GM21786 (cell line): ENCODE measurements around the gene TOX2.

ENCODE experiments used
- ATAC-seq: cut with Tn5 transposase; IDR thresholded peaks from one replicate; pipeline ENCODE4 v1.9.1; 2021; ENCODE audit not compliant: unreplicated experiment

Gene TOX2

DNA sequence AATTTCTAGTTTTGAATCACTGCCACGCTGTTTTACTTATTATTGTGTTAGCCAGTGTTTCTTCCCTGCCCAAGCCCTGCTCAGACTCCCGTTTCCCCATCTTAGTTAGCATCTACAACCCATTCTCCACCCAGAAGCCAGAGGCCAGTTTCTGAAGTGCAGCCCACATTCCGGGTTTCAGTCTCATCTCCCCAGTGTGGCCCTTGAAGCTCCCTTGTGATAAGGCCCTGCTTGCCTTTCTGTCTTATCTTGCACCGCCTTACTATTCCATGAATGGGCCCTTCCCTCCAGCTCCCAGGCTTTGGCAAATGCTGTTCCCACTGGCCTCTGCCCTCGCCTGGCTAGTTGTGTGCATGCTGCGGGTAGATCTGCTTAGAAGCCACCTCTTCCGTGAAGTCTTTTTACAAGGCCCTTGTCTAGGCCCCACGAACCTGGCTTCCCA lies 41.1 kb downstream of the TOX2 start:
- ATAC-seq = no peak

DNA sequence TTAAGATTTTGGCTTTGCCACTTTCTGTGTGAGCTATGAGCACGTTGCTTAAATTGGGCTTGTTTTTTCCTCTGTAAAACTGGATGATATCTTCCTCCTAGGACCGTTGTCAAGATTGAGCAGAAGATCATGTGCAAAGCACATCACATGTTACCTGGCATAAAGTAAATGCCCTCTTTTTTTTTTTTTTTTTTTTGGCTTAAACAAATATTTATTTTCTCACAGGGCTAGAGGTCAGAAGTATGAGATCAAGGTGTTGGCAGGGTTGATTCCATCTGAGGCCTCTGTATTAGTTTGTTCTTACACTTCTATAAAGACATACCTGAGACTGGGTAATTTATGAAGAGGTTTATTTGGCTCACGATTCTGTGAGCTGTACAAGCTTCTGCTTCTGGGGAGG lies 42.7 kb downstream of the TOX2 start:
- ATAC-seq = no peak

DNA sequence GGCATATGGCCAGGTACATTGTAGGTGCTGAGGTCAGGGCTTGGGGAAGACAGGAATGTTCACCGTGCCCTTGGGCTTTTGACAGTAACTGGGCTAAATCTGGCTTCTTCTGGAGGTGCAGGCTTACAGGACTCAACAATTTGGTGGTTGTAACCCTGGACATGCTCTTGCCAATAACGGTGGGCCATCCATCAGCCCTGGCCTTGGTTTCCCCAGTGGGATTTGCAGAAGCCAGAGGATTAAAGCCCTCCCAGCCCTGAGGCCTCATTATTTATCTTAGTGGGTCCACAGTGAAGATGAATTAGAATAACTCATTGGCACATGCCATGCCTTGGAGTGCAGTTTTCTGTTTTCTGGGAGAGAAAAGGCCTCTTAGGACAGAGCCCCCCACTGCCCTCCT lies 44.0 kb downstream of the TOX2 start:
- no peak for ATAC-seq

DNA sequence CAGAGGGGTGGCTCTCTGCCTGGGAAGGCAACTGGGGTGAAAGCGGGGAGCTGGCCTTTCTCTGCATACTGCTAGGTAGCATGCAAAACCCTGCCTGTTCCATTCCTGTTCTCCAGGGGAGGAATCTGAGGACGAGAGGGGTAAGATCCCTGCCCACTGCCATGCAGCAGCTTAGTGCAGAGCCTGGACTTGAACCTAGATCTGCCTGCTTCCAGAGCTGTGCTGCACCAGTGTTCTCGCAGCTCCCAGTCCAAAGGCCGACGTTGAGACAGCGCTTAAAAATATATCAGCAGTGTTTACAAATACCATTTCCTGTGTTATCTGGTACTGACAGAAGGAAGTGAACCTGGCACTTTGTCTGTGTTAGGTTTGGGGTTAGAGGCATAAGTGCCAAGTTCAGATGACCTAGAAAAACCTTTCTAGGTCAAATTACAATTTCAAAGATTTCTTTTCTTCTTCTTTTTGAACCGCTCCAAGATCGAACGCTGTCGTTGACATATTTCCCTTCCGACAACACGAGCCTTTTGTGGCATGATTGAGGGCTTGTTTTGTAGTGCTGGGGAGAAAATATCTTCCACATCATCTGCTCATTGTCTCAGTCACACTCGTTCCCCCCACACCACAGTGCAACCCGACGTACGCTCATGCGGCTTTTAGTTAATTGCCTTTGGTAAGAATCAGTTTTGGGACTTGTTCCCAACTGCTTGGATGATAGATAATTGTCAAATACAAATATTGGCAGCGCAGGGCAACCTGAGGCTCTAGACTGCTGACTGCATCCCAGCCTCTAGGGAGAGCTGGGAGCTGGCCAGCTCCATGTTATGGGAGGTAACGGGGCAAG lies 44.6 kb downstream of the TOX2 start:
- no peak for ATAC-seq

DNA sequence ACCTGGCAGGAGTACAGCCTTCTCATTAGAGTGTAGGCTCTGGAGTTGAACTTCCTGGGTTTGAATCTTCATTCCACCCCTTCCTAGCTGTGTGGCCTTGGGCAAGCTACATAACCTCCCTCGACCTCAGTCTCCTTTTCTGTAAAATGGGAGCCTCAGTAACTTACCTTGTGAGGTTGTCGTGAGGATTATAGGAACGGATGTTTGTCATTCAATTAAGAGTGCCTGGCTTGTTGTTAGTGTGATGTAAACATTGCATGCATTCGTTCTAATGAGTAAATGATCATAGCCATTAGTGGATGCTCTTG lies 45.2 kb downstream of the TOX2 start:
- ATAC-seq = no peak

DNA sequence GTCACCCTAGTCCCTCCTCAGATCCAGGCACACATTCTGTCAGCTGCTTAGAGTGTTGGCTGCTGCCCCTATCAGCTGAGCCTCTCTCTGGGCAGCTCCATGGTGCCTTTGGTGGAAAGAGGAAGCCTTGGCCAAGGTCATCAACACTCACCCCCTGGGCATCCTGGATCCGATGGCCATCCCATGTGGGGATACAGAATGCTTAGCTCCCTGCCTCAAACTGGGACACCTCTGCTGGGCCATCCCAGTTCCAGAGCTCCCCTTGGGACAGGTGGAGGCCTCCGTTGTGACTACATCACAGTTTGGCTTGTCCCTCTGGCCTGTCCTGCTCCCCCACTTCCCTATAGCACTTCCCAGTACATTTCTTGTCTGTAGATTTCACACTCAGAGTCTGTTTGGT lies 45.6 kb downstream of the TOX2 start:
- no peak for ATAC-seq

DNA sequence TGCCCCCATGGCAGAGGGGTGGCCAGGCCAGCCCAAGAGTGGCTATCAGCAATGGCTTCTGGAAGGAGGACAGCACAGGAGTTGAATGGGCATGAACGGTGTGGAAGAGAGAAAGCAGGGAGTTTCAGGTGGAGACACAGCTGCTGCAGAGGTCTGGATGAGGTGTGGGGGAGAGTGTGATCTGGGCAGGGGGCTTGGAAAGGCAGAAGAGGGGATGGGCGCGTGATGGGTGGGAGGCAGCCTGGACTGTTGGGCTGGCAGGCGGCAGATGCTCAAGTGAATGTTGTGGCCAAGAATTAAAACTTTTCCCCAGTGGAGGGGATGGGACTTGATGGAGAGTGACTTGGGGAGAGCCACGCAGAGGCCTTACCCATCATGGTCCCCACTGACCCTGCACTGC lies 46.5 kb downstream of the TOX2 start:
- ATAC-seq = no peak

DNA sequence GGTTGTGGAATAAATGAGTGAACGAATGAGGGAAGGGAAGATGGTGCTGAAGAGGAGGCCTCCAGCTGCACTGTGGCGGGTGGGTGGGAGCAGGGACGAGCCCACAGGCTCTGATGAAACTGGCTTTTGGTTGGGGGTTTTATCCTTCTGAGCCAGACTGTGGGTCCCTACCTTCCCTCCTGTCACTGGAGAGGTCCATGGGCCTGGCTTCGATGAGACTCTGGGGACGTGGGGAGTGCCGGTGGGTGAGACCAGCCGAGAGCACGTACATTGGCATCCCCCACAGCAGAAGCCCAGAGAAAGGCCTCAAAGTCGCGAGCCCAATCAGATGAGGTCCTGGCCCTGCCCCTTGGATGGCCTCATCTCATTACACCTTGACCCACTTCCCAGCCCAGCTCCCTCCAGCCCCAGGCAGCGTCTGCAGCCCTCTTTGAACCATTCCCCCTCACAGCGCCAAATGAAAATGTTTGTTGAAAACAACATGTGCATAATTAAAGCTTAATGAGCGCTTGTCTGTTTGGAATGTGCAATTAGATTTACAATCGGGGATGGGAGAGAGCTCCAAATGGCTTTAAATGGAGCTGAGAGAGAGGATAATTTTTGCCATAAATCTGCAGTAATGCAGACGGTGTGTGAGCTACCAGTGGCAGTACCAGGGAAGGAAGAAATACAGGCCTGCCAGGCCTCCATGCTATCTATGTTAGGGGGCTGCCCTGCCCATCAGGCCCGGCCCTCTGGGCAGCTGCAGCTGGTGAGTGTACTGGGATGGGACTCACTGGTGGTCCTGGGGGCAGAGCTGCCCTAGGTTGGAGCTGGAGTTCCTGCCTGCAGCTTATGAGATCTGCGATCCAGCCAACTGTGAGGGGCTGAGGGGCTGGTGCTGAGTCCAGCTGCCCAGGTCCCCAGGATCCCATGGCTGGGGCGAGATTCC lies 47.2 kb downstream of the TOX2 start:
- no peak for ATAC-seq

DNA sequence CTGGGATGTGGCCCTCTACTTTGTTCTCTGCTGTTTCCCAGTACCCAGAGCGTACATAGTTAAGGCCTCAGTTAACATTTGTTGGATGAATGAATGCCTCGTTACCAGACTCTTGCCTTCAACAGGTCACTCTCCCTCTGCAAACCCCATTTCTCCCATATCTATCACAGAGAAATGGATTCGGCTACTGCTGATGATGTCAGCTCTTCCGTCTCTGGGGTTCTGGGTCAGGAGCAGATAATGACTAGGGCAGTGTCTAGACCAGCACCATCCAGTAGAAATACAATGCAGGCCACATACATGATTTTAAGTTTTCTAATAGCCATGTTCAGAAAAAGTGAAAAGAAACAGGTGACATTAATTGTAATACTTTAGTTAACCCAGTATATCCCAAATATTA lies 47.9 kb downstream of the TOX2 start:
- no peak for ATAC-seq

DNA sequence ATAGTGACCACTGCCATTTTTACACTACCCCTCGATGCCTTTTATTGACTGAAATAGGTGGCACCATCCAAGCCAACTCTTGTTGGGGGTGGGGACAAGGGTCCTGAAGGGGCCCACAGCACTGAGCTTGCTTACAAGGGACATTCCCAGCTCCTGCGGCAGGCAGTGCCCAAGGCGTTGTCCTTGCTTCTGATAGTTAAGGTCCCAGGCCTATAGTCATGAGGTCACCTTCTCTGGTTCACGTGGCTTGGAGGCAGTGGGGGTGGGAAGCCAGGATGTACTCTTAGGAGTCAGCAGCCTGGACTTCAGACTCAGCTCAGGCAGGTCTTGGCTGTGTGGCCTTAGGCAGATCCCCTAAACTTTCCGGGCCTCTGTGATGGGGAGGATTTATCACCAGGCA lies 48.6 kb downstream of the TOX2 start:
- no peak for ATAC-seq

DNA sequence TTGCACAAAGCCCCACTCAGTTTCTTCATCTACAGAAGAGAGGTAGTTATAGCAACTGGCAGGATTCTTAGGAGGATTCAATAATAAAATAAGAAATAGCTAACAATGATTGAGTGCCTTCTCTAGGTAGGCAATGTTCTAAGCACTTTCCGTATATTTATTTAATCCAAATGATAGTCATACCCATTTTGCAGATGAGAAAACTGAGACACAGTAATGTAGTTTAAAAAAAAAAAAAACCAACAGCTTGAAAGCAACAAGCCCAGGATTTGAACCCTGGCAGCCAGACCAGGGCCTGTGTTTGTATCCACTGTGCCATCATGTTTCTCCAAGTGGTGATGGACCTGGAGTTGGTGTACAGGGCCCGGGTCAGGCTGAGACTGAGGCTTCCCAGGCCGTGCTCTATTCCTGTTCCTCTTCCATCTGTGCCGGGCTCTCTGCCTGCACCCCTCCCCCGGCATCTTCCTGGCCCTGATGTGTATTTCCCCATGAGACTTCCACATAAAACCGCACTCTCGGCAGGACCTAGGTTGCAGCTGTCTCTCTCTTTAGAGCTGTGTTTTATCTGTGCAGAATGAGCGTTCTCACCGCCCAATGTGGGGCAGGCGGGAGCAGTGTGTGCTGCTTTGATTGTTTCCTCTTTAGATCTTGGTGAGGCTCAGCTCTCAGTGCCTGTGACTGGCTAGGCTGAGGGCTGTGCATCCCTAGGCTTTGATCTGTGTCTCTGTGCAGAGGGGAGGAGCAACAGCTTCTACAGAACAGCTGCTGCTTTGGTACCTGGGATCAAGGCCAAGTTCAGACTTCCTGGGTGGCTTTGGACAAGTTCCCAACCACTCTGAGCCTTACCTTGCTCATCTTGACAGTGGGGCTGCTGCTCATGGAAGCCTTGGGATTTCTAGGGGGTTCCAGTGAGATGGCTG lies 49.5 kb downstream of the TOX2 start:
- no peak for ATAC-seq

DNA sequence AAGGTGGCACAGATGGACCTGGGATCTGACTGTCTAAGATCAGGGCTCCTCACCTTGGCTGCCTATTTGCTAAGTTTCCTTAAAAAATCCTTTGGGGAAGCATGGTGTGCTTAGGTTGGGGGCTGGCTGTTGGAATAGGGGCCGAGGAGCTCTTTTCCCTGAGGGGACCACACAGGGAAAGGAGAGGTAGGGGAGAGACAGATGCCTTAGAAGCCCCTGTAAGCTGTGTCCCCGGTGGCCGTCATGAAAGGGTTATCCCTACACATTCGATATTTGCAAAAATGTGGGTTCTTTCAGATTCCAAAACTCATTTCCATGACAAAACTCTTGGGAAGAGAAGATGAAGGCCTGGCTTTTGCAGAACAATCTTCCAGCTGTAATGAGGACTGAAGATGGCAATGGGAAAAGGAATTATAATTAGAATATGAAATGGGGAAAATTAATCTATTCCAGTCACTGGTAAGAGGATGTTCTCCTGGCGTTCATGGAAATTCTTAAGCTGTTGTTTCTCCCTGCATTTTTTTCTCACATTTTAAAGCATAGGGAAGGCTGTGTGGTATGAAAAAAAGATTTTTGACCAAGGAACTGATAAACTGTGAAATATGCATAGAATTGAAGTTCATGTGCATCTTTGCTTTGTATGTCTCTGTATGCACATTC lies 53.8 kb downstream of the TOX2 start:
- ATAC-seq = no peak

DNA sequence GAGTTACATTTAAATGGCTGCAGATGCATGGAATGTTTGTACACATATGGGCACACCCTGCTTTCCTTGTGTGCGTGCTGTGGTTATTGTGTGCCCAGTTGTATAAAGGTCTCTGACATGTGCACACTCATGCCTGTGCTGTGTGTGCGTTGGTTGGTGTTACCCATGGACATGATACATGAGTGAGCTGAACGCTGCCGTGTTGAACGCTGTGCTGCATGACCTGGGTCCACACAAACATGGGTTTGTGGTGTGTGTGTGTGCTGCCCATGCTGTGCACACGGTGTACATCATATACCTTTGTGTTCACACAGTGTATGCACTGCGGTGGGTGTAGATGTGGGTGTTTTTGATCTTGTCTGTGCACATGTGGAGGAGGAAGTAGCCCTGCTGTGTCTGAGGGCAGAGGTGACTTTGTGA lies 54.4 kb downstream of the TOX2 start:
- no peak for ATAC-seq

DNA sequence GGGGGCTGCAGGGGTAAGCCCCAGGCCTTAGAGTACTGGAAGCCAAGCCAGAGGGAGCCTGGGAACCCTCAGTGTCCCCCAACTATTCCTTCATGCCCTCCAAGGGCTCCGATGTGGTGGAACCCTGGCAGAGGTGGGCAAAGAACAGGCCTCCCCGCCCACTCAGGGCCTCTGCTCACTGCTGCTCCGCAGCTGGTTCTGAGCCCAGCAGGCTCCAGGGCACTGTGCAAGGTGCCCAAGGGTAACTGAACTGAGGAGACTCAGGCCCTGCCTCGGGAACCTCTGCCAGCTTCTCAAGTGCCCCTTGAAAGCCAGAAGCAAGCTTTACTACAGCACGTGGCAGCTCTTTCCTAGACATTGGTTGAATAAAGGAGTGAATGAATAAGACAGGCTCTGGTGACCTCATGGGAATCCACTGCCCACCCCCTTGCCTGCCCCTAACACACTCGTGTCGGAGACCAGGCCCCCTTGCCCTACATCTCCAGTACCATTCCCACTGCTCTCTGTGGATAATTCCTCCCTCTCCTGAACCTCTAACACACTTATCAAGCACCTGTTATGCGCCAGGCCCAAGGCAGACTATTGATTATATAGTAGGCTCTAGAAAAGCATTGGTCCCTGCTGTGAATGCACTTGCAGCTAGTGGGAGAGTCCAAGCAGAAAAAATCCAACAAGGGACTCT lies 55.0 kb downstream of the TOX2 start:
- no peak for ATAC-seq

DNA sequence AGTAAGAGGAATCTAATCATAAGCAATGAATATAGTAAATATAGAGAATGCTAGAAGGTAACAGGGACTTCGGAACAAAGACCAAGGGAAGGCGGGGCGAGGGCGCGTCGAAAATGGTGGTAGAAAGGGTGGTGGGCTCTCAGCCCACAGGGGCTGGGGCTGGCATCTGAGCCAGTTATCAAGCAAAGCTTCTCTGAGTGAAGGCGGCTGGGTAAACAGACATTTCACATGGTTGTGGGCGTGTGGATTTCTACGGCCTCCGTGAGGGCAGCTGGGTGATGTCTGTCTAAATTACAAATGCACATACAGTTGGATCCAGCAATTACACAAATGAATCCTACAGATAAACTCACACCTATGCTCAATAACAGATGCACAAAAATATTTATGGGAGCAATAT lies 56.6 kb downstream of the TOX2 start:
- no peak for ATAC-seq

DNA sequence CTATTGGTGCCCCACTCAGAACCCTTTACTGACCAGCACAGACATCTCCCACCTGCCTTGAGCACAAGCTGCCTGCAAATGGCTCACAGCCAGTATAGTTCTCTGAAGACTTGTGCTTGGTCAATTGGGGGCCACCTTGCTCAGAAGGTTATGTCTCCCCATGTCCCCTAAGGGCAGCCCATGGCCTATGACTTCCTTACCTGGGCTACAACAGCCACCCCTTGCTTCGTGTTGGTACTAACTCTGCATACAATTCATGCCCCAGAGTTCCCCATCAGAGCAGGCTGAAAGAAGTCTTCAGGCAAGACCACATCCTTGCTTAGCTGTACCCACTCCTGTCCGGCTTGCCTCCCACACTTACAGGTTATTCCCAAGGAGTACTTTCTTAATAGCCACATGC lies 57.4 kb downstream of the TOX2 start:
- no peak for ATAC-seq

DNA sequence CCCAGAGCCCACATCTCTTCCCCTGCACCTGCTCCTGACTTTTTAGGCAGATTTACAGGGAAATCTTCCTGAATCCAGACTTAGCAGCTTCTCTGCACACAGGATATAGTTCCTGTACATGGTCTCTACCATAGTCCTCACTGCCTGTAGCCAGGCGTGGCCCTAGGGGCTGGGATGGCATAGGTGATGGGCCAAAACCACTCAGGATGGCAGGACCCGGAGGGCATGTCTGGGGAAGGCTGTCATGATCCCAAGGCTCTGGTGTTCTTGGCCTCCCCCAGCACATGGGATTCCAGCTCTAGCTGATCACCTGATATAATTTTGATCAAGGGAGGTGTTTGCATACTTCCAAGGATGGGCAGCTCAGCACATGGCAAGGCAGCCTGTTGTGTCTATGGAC lies 58.0 kb downstream of the TOX2 start:
- no peak for ATAC-seq

DNA sequence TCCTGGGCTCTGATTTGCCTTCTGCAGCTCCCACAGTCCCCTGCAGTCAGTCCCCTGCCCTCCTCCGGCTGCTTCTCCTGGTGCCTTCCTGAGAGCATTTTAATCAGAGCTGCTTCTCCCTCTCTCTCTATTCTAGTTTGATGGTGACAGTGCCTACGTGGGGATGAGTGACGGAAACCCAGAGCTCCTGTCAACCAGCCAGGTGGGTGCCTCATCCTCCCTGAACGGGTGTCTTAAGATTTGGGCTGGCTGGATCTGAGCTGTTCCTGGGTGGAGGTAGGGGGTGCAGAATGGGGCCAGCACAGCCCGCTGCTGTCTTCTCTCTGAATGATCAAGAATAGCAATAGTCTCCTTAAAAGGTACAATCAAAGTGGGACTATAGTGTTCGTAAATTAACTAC lies 58.6 kb downstream of the TOX2 start:
- no peak for ATAC-seq

DNA sequence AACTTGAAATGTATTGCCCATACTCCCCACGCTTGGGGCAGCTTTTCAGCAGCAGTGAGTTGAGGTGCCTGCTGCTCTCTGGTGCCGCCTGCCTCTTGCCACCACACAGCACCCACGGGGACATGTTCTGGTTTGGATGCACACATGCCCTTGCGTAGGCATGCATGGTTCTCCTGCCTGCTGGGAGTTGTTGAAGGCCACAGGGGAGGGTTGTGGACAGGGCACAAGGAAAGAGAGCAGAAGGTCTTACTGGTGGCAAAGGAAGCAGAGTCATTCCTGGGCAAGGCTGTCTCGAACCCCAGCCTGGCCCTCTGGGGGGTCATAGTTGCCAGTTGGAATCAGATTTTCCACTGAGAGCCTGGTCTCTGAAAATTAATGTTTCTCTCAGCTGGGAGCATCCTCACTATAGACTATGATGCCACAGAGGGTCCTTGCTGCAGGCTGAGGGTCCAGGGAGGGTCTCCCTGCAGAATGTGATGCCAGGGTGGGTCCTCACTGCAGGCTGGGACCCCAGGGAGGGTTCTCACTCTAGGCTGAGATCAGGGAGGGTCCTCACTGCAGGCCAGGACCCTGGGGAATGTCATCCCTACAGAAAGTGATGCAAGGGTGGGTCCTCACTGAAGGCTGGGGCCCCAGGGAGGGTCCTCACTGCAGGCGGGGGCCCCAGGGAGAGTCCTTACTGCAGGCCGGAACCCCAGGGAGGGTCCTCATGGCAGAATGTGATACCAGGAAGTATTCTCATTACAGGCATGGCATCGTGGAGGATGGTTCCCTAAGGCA lies 59.2 kb downstream of the TOX2 start:
- no peak for ATAC-seq
